K562 (cell line): Measurements from ENCODE around the gene PDE4D. TPM values are rescaled to one million over a fixed set of nuclear protein-coding genes. Genes with fewer than 3 reads are reported as not detected.

Source experiments
- ATAC-seq: fragments of 200-7000 bp; cut with Tn5 transposase; 3 replicates; pipeline ENCODE4 v1.9.1; 2020; ENCODE audit warnings: moderate library complexity
- BruUV-seq: library from RNA; stranded (reverse); fragments of 400-500 nt; replicated peaks from 2 replicates; lab custom pipeline; 2021; lab: Mats Ljungman, UMichigan
- CTCF ChIA-PET: fragments of 300-600 bp; formaldehyde crosslinking; extraction: SDS; loops from one replicate; lab custom pipeline; 2021; ENCODE audit warnings: low intra/inter-chr PET ratio; lab: Yijun Ruan, JAX
- POLR2A ChIA-PET: fragments of 300-600, 350-650 bp; sonication (Branson Sonifier 250); formaldehyde crosslinking; extraction: SDS; loops from one replicate; lab custom pipeline; 2021; ENCODE audit warnings: antibody characterized with exemption, inconsistent platforms; lab: Yijun Ruan, JAX
- DNase-seq, 4 experiments: peaks; one replicate each; pipeline versions ENCODE4 v3.0.0 to v3.0.0-alpha.2; 2011 to 2018; ENCODE audit warnings: low spot score in 3 of 4, mixed read lengths in 3 of 4; ENCODE audit errors: extremely low read depth in 1 of 4
- FAIRE-seq: peaks from 2 replicates; lab custom pipeline; 2011; peaks lifted over from hg19 to GRCh38; lab: Jason Lieb, UNC
- H2AFZ ChIP-seq: 2 replicates; pipeline ENCODE4 v1.6.0; 2011; ENCODE audit warnings: low read depth, low read length, control low read depth, inconsistent platforms
- H3K27ac ChIP-seq: fragments of 200-600 bp; 3 replicates; pipeline ENCODE4 v1.8.0; 2011; ENCODE audit warnings: low read depth, mild to moderate bottlenecking, control low read depth, inconsistent platforms, low read length, moderate library complexity, mixed read lengths; ENCODE audit errors: extremely low read depth
- H3K27me3 ChIP-seq, 2 experiments: fragments of 300-600 bp in 1 of 2; 2 replicates in 1 of 2; 3 replicates in 1 of 2; pipeline versions ENCODE4 v1.6.0 to v1.8.0; 2011; ENCODE audit warnings: inconsistent platforms in 2 of 2, low read length in 2 of 2, mild to moderate bottlenecking in 1 of 2, mixed read lengths in 1 of 2, moderate library complexity in 1 of 2; ENCODE audit not compliant: control insufficient read depth in 2 of 2, insufficient read depth in 2 of 2
- H3K36me3 ChIP-seq: fragments of 300-600 bp; 3 replicates; pipeline ENCODE4 v1.8.0; 2011; ENCODE audit warnings: mild to moderate bottlenecking, low read length, inconsistent platforms; ENCODE audit not compliant: control insufficient read depth, insufficient read depth
- H3K4me1 ChIP-seq, 2 experiments: fragments of 200-600 bp in 1 of 2; replicated peaks in 1 of 2; 2 replicates in 1 of 2; 3 replicates in 1 of 2; pipeline versions ENCODE4 v1.5.1 to v1.8.0; 2011; ENCODE audit warnings: inconsistent platforms in 2 of 2, low read length in 2 of 2, mild to moderate bottlenecking in 1 of 2, mixed read lengths in 1 of 2, moderate library complexity in 1 of 2; ENCODE audit not compliant: control insufficient read depth in 2 of 2, insufficient read depth in 2 of 2
- H3K4me2 ChIP-seq: 2 replicates; pipeline ENCODE4 v1.6.1; 2011; ENCODE audit warnings: low read length, control low read depth, inconsistent platforms, mixed read lengths; ENCODE audit not compliant: insufficient read depth
- H3K4me3 ChIP-seq: fragments of 200-600 bp; sonication (generic), shearing (Covaris generic); 2 replicates; pipeline ENCODE4 v1.5.1; 2016; ENCODE audit warnings: control low read depth, inconsistent platforms
- H3K79me2 ChIP-seq: fragments of 200-600 bp; 3 replicates; pipeline ENCODE4 v1.8.0; 2011; ENCODE audit warnings: low read length, inconsistent platforms; ENCODE audit not compliant: control insufficient read depth, insufficient read depth
- H3K9ac ChIP-seq, 2 experiments: 2 replicates each; pipeline versions ENCODE4 v1.6.0 to v1.6.1; 2011; ENCODE audit warnings: low read depth in 2 of 2, low read length in 2 of 2, control low read depth in 1 of 2, inconsistent platforms in 1 of 2, mild to moderate bottlenecking in 1 of 2, mixed read lengths in 1 of 2; ENCODE audit not compliant: insufficient read depth in 1 of 2
- H3K9me1 ChIP-seq: one replicate; pipeline ENCODE4 v1.6.0; 2011; ENCODE audit warnings: inconsistent platforms, mild to moderate bottlenecking, low read length, moderate library complexity; ENCODE audit not compliant: control insufficient read depth, insufficient read depth
- H3K9me3 ChIP-seq: replicated peaks from 2 replicates; pipeline ENCODE4 v1.5.1; 2011; ENCODE audit warnings: low read depth, low read length, inconsistent platforms; ENCODE audit not compliant: control insufficient read depth, insufficient read depth
- H4K20me1 ChIP-seq: replicated peaks from 2 replicates; pipeline ENCODE4 v1.6.1; 2011; ENCODE audit warnings: low read length, inconsistent platforms, mixed read lengths; ENCODE audit not compliant: control insufficient read depth, insufficient read depth
- BRD9 ChIP-seq: fragments of 450-650 bp; IDR thresholded peaks from 2 replicates; pipeline ENCODE4 v1.6.1; 2018; ENCODE audit warnings: low read depth; ENCODE audit not compliant: partially characterized antibody
- MXI1 ChIP-seq: IDR thresholded peaks from 2 replicates; pipeline ENCODE4 v1.6.1; 2011; ENCODE audit warnings: low read depth, mild to moderate bottlenecking, improper control_type of control experiment, low read length
- NELFE ChIP-seq: IDR thresholded peaks from 2 replicates; pipeline ENCODE4 v1.6.1; 2011; ENCODE audit warnings: mild to moderate bottlenecking; ENCODE audit not compliant: insufficient read depth, insufficient read length
- NFE2L1 ChIP-seq: fragments of 450-650 bp; IDR thresholded peaks from 2 replicates; pipeline ENCODE4 v1.6.1; 2016; ENCODE audit warnings: missing genetic modification characterization, low read depth, mild to moderate bottlenecking, missing compliant biosample characterization, moderate library complexity, borderline replicate concordance
- RBM15 ChIP-seq: fragments of 200-400 bp; formaldehyde crosslinking; IDR thresholded peaks from 2 replicates; pipeline ENCODE4 v1.6.1; 2018; ENCODE audit warnings: mild to moderate bottlenecking, low read length, moderate library complexity; ENCODE audit not compliant: insufficient read depth
- SIN3A ChIP-seq, 2 experiments: fragments of 150-350 bp in 1 of 2; IDR thresholded peaks; 2 replicates each; pipeline ENCODE4 v1.6.1; 2011 to 2016; ENCODE audit warnings: borderline replicate concordance in 2 of 2, low read depth in 2 of 2, low read length in 2 of 2, mild to moderate bottlenecking in 2 of 2, moderate library complexity in 2 of 2; ENCODE audit not compliant: control insufficient read depth in 1 of 2
- THRAP3 ChIP-seq: fragments of 450-650 bp; IDR thresholded peaks from 2 replicates; pipeline ENCODE4 v1.6.1; 2016; ENCODE audit warnings: mild to moderate bottlenecking, inconsistent platforms, borderline replicate concordance
- ZNF780A ChIP-seq: fragments of 250-450 bp; sonication (Bioruptor Pico); IDR thresholded peaks from 2 replicates; pipeline ENCODE4 v1.5.0; 2021; ENCODE audit warnings: mild to moderate bottlenecking
- ZZZ3 ChIP-seq: fragments of 450-650 bp; IDR thresholded peaks from 2 replicates; pipeline ENCODE4 v1.6.1; 2016; ENCODE audit warnings: antibody characterized with exemption, mild to moderate bottlenecking, moderate library complexity
- in situ Hi-C: fragments of 300-500 bp; cut with MboI; formaldehyde crosslinking; loops from 4 replicates; pipeline ENCODE4 v1.15.0; 2018; ENCODE audit warnings: inconsistent platforms, mixed read lengths
- intact Hi-C: fragments of 100-400 bp; cut with micrococcal nuclease; formaldehyde crosslinking; loops from 2 replicates; pipeline ENCODE4 v1.14.2; 2022
- polyA plus RNA-seq, 8 experiments: library from polyadenylated mRNA; depleted of rRNA in 4 of 8; stranded (reverse) in 5 of 8; unstranded in 3 of 8; fragments of >200 nt; fragmentation: Nextera tagmentation in 2 of 8; fragmentation: Illumina TruSeq in 1 of 8; extraction: Ambion mirVana in 2 of 8; extraction: Trizol in 1 of 8; gene quantifications; 2 replicates each; pipeline versions ENCODE4 v1.2.1 to v1.2.3, GENCODE V29; 2011 to 2014; ENCODE audit warnings: inconsistent platforms in 1 of 8, missing spikeins in 1 of 8
- total RNA-seq, 7 experiments: library from RNA; depleted of rRNA in 6 of 7; stranded (reverse); fragments of >200 nt in 6 of 7; fragmentation: Illumina TruSeq in 2 of 7; extraction: Trizol in 2 of 7; gene quantifications; 2 replicates each; pipeline versions ENCODE4 v1.2.1 to v1.2.3, GENCODE V29; 2011 to 2021; ENCODE audit warnings: low replicate concordance in 1 of 7
- TF ChIP-seq, protein P1 (sequence below): IDR thresholded peaks from 2 replicates; pipeline ENCODE4 v1.6.1; 2016; ENCODE audit warnings: missing genetic modification characterization, missing compliant biosample characterization
- TF ChIP-seq, protein P2 (sequence below): IDR thresholded peaks from 2 replicates; pipeline ENCODE4 v1.6.1; 2011; ENCODE audit warnings: borderline replicate concordance, low read depth, mild to moderate bottlenecking, moderate library complexity, low read length; ENCODE audit not compliant: insufficient read depth, poor library complexity, severe bottlenecking
- TF ChIP-seq, protein P3 (sequence below): sonication (generic); formaldehyde crosslinking; IDR thresholded peaks from 2 replicates; pipeline ENCODE4 v1.8.0; 2022; ENCODE audit warnings: mild to moderate bottlenecking, missing genetic modification reagents
- TF ChIP-seq, protein P4 (sequence below): fragments of 450-650 bp; formaldehyde crosslinking; conservative IDR thresholded peaks from 2 replicates; pipeline ENCODE4 v1.4.0; 2022; ENCODE audit warnings: mild to moderate bottlenecking, missing genetic modification characterization
- TF ChIP-seq, protein P5 (sequence below): fragments of 200-400 bp; formaldehyde crosslinking; IDR thresholded peaks from 2 replicates; pipeline ENCODE4 v1.6.1; 2017; ENCODE audit warnings: mild to moderate bottlenecking, low read depth, low read length, moderate library complexity

Gene PDE4D
- total and polyA plus RNA-seq, 9 of the 15 experiments (the other 6 are each of a cell fraction or from before 2014, with no cell fraction given): 0.04 to 0.46 (median 0.13) TPM

DNA sequence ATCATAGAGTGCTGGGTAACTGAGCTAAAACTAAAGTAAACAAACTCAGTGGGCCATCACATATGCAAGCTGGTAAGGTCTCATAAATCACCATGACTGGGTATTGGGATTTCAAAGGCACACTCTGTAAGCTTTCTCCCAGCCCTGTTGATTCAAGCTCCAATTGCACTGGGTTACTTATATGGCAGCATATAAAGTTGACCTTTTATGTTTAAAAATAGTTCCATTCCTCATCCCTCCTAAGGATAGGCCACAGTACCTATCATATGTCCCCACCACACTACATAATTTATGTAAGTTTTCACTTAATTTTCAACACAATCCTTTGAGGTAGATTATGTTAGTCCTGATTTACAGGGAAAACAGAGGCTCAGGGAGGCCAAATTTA, 872.2 kb downstream of the PDE4D start:
- Histone ChIP-seq H3K9me1 (no peaks in the 10 kb centered on the region), H3K27ac (no peak overlapping the region), H4K20me1 (no peaks in the 10 kb centered on the region), H3K27me3 (no peaks in the 10 kb centered on the region), H3K79me2 (no peaks in the 10 kb centered on the region), H3K9me3 (no peaks in the 10 kb centered on the region), H3K4me3 (no peak overlapping the region), H3K36me3 (no peaks in the 10 kb centered on the region), H2AFZ (no peak overlapping the region), H3K4me2 (no peak overlapping the region), H3K4me1 (no peaks in the 10 kb centered on the region), H3K9ac (no peak overlapping the region)
- BruUV-seq: no TSS peak
- intact Hi-C loops: no loop called here
- ChIA-PET CTCF (no interaction called here), POLR2A (no interaction called here)
- DNase-seq: no peak
- in situ Hi-C loops: no loop called here
- ATAC-seq: no peak
- FAIRE-seq: no peak
- TF ChIP-seq THRAP3 (no peak), BRD9 (no peak), SIN3A (IDR thresholded peaks at IDR 0.05; ENCODE audit: borderline replicate concordance in 2 of 2, control insufficient read depth in 1 of 2, low read depth in 2 of 2, low read length in 2 of 2) (no peak), NELFE (no peak), RBM15 (no peak), ZZZ3 (no peak), MXI1 (no peak), NFE2L1 (no peak), ZNF780A (CRISPR knock-in tag) (no peak)
- TF ChIP-seq, protein P1, sequence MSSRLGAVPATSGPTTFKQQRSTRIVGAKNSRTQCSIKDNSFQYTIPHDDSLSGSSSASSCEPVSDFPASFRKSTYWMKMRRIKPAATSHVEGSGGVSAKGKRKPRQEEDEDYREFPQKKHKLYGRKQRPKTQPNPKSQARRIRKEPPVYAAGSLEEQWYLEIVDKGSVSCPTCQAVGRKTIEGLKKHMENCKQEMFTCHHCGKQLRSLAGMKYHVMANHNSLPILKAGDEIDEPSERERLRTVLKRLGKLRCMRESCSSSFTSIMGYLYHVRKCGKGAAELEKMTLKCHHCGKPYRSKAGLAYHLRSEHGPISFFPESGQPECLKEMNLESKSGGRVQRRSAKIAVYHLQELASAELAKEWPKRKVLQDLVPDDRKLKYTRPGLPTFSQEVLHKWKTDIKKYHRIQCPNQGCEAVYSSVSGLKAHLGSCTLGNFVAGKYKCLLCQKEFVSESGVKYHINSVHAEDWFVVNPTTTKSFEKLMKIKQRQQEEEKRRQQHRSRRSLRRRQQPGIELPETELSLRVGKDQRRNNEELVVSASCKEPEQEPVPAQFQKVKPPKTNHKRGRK (tag): no peak
- TF ChIP-seq, protein P2, sequence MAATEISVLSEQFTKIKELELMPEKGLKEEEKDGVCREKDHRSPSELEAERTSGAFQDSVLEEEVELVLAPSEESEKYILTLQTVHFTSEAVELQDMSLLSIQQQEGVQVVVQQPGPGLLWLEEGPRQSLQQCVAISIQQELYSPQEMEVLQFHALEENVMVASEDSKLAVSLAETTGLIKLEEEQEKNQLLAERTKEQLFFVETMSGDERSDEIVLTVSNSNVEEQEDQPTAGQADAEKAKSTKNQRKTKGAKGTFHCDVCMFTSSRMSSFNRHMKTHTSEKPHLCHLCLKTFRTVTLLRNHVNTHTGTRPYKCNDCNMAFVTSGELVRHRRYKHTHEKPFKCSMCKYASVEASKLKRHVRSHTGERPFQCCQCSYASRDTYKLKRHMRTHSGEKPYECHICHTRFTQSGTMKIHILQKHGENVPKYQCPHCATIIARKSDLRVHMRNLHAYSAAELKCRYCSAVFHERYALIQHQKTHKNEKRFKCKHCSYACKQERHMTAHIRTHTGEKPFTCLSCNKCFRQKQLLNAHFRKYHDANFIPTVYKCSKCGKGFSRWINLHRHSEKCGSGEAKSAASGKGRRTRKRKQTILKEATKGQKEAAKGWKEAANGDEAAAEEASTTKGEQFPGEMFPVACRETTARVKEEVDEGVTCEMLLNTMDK: no peak
- TF ChIP-seq, protein P3, sequence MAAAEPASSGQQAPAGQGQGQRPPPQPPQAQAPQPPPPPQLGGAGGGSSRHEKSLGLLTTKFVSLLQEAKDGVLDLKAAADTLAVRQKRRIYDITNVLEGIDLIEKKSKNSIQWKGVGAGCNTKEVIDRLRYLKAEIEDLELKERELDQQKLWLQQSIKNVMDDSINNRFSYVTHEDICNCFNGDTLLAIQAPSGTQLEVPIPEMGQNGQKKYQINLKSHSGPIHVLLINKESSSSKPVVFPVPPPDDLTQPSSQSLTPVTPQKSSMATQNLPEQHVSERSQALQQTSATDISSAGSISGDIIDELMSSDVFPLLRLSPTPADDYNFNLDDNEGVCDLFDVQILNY: no peak
- TF ChIP-seq, protein P4, sequence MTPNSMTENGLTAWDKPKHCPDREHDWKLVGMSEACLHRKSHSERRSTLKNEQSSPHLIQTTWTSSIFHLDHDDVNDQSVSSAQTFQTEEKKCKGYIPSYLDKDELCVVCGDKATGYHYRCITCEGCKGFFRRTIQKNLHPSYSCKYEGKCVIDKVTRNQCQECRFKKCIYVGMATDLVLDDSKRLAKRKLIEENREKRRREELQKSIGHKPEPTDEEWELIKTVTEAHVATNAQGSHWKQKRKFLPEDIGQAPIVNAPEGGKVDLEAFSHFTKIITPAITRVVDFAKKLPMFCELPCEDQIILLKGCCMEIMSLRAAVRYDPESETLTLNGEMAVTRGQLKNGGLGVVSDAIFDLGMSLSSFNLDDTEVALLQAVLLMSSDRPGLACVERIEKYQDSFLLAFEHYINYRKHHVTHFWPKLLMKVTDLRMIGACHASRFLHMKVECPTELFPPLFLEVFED (CRISPR knock-in tag): no peak
- TF ChIP-seq, protein P5, sequence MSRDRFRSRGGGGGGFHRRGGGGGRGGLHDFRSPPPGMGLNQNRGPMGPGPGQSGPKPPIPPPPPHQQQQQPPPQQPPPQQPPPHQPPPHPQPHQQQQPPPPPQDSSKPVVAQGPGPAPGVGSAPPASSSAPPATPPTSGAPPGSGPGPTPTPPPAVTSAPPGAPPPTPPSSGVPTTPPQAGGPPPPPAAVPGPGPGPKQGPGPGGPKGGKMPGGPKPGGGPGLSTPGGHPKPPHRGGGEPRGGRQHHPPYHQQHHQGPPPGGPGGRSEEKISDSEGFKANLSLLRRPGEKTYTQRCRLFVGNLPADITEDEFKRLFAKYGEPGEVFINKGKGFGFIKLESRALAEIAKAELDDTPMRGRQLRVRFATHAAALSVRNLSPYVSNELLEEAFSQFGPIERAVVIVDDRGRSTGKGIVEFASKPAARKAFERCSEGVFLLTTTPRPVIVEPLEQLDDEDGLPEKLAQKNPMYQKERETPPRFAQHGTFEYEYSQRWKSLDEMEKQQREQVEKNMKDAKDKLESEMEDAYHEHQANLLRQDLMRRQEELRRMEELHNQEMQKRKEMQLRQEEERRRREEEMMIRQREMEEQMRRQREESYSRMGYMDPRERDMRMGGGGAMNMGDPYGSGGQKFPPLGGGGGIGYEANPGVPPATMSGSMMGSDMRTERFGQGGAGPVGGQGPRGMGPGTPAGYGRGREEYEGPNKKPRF: no peak
